Neural cell (in vitro differentiated cells): Measurements from ENCODE around the gene ETV7. TPM values are rescaled to one million over a fixed set of nuclear protein-coding genes. Genes with fewer than 3 reads are reported as not detected.

Source experiments
- H2AFZ ChIP-seq: fragments of 200-600, 300-800 bp; sonication (generic), shearing (Covaris generic); 2 replicates; pipeline ENCODE4 v1.6.0; 2014; ENCODE audit warnings: low read depth, mild to moderate bottlenecking, antibody characterized with exemption, low read length, moderate library complexity
- H3F3A ChIP-seq: fragments of 200-600 bp; shearing (Covaris generic); 2 replicates; pipeline ENCODE4 v1.6.1; 2016; ENCODE audit warnings: mild to moderate bottlenecking, moderate library complexity, mixed read lengths, antibody characterized with exemption, low read length; ENCODE audit not compliant: insufficient read depth, poor library complexity, severe bottlenecking
- H3K27ac ChIP-seq: fragments of 200-600, 300-800 bp; sonication (generic), shearing (Covaris generic); 2 replicates; pipeline ENCODE4 v1.5.1; 2014; ENCODE audit warnings: mild to moderate bottlenecking, low read length, moderate library complexity
- H3K27me3 ChIP-seq: fragments of 300-800, 200-600 bp; sonication (generic), shearing (Covaris generic); 2 replicates; pipeline ENCODE4 v1.6.0; 2014; ENCODE audit warnings: mild to moderate bottlenecking, low read depth, low read length, moderate library complexity; ENCODE audit not compliant: insufficient read depth
- H3K36me3 ChIP-seq: fragments of 300-800, 200-600 bp; sonication (generic), shearing (Covaris generic); 2 replicates; pipeline ENCODE4 v1.5.1; 2014; ENCODE audit warnings: mild to moderate bottlenecking, antibody characterized with exemption, low read length, moderate library complexity; ENCODE audit not compliant: insufficient read depth
- H3K4me2 ChIP-seq: fragments of 300-800, 200-600 bp; sonication (generic), shearing (Covaris generic); 2 replicates; pipeline ENCODE4 v1.6.0; 2014; ENCODE audit warnings: mild to moderate bottlenecking, low read length
- H3K4me3 ChIP-seq: fragments of 300-800, 200-600 bp; sonication (generic), shearing (Covaris generic); 2 replicates; pipeline ENCODE4 v1.5.1; 2014; ENCODE audit warnings: mild to moderate bottlenecking, low read length, moderate library complexity
- H3K79me2 ChIP-seq: fragments of 200-600 bp; shearing (Covaris generic); replicated peaks from 2 replicates; pipeline ENCODE4 v1.6.0; 2014; ENCODE audit warnings: mild to moderate bottlenecking, low read length, moderate library complexity; ENCODE audit not compliant: insufficient read depth
- H3K9ac ChIP-seq: fragments of 300-800, 200-600 bp; sonication (generic), shearing (Covaris generic); 2 replicates; pipeline ENCODE4 v1.6.1; 2016; ENCODE audit warnings: mild to moderate bottlenecking, low read length, mixed read lengths
- H3K9me2 ChIP-seq: fragments of 200-600 bp; shearing (Covaris generic); 2 replicates; pipeline ENCODE4 v1.6.1; 2016; ENCODE audit warnings: mild to moderate bottlenecking, low read length, mixed read lengths; ENCODE audit not compliant: insufficient read depth
- H3K9me3 ChIP-seq: fragments of 200-600, 300-800 bp; sonication (generic), shearing (Covaris generic); 2 replicates; pipeline ENCODE4 v1.6.1; 2016; ENCODE audit warnings: mild to moderate bottlenecking, mixed run types, low read length, moderate library complexity, mixed read lengths
- H4K20me1 ChIP-seq: fragments of 200-600 bp; shearing (Covaris generic); 2 replicates; pipeline ENCODE4 v1.6.1; 2016; ENCODE audit warnings: mild to moderate bottlenecking, mixed run types; ENCODE audit not compliant: insufficient read depth
- CTCF ChIP-seq: fragments of 450-650 bp; IDR thresholded peaks from 2 replicates; pipeline ENCODE4 v1.5.1; 2014; ENCODE audit warnings: antibody characterized with exemption, mild to moderate bottlenecking, moderate library complexity; ENCODE audit not compliant: poor library complexity, severe bottlenecking
- EP300 ChIP-seq: fragments of 450-650 bp; conservative IDR thresholded peaks from 2 replicates; pipeline ENCODE4 v1.6.1; 2014; ENCODE audit warnings: antibody characterized with exemption, mild to moderate bottlenecking, moderate library complexity; ENCODE audit not compliant: poor library complexity, severe bottlenecking
- EZH2 ChIP-seq: fragments of 200-600, 300-800 bp; shearing (Covaris generic), sonication (generic); IDR thresholded peaks from 2 replicates; pipeline ENCODE4 v1.6.1; 2014; ENCODE audit warnings: antibody characterized with exemption, low read length, borderline replicate concordance, mild to moderate bottlenecking; ENCODE audit not compliant: insufficient read depth, poor library complexity, severe bottlenecking
- MXI1 ChIP-seq: fragments of 450-650 bp; conservative IDR thresholded peaks from 2 replicates; pipeline ENCODE4 v1.6.1; 2014; ENCODE audit warnings: antibody characterized with exemption, mild to moderate bottlenecking; ENCODE audit not compliant: poor library complexity, severe bottlenecking
- POLR2AphosphoS5 ChIP-seq: IDR thresholded peaks from 2 replicates; pipeline ENCODE4 v1.6.1; 2012
- RAD21 ChIP-seq: fragments of 450-650 bp; conservative IDR thresholded peaks from 2 replicates; pipeline ENCODE4 v1.6.1; 2014; ENCODE audit warnings: antibody characterized with exemption, mild to moderate bottlenecking, moderate library complexity
- REST ChIP-seq: IDR thresholded peaks from 2 replicates; pipeline ENCODE4 v1.6.1; 2012; ENCODE audit warnings: borderline replicate concordance
- SMC3 ChIP-seq: fragments of 450-650 bp; conservative IDR thresholded peaks from 2 replicates; pipeline ENCODE4 v1.6.1; 2014; ENCODE audit warnings: antibody characterized with exemption, mild to moderate bottlenecking, moderate library complexity; ENCODE audit not compliant: poor library complexity
- TAF1 ChIP-seq: IDR thresholded peaks from 2 replicates; pipeline ENCODE4 v1.6.1; 2012; ENCODE audit warnings: low read depth
- polyA plus RNA-seq: library from polyadenylated mRNA; depleted of rRNA; stranded (reverse); fragments of >200 nt; gene quantifications from 2 replicates; pipeline ENCODE4 v1.2.3, GENCODE V29; 2014

Gene ETV7
- polyA plus RNA-seq, 1 donor from 2014 or later: not detected

- Histone ChIP-seq H3K4me2 (no peak overlapping the region), H3K9me3 (no peaks in the 10 kb centered on the region), H3K36me3 (no peaks in the 10 kb centered on the region), H3K27ac (no peak overlapping the region), H3F3A (no peaks in the 10 kb centered on the region), H3K4me3 (no peak overlapping the region), H4K20me1 (no peaks in the 10 kb centered on the region), H3K79me2 (no peaks in the 10 kb centered on the region), H3K27me3 (no peaks in the 10 kb centered on the region), H3K9ac (no peak overlapping the region), H2AFZ (no peak overlapping the region), H3K9me2 (no peaks in the 10 kb centered on the region)
- no peak for TF ChIP-seq REST
- TF ChIP-seq POLR2AphosphoS5: no peak
- no peak for TF ChIP-seq MXI1
- no peak for TF ChIP-seq EP300
- TF ChIP-seq RAD21: no peak
- TF ChIP-seq CTCF: no peak
- no peak for TF ChIP-seq SMC3
- TF ChIP-seq TAF1: no peak
- no peak for TF ChIP-seq EZH2
Observed at GRCh38 chr6:36404164-36404563, 16.7 kb upstream of the ETV7 start.

GRCh38 chr6:36402481-36402880, 15.0 kb upstream of the ETV7 start:
- Histone ChIP-seq H3K4me3 (no peak overlapping the region), H3K79me2 (no peaks in the 10 kb centered on the region), H3K36me3 (no peaks in the 10 kb centered on the region), H3K9me3 (no peaks in the 10 kb centered on the region), H3K27me3 (no peaks in the 10 kb centered on the region), H3K9me2 (no peaks in the 10 kb centered on the region), H3F3A (no peaks in the 10 kb centered on the region), H4K20me1 (no peaks in the 10 kb centered on the region), H3K27ac (no peak overlapping the region), H2AFZ (no peak overlapping the region), H3K4me2 (no peak overlapping the region), H3K9ac (no peak overlapping the region)
- TF ChIP-seq EP300: no peak
- no peak for TF ChIP-seq EZH2
- no peak for TF ChIP-seq REST
- TF ChIP-seq RAD21: no peak
- TF ChIP-seq POLR2AphosphoS5: no peak
- TF ChIP-seq SMC3: no peak
- TF ChIP-seq TAF1: no peak
- TF ChIP-seq CTCF: no peak
- TF ChIP-seq MXI1: no peak
